OCI-LY1 (cell line): ENCODE results near the gene WHRN.

Experiments
- H2AFZ ChIP-seq: fragments of 200-600 bp; sonication (generic), shearing (Covaris generic); 2 replicates; pipeline ENCODE4 v1.6.0; 2014; ENCODE audit warnings: antibody characterized with exemption, mild to moderate bottlenecking, low read length
- H3F3A ChIP-seq: fragments of 200-600 bp; sonication (generic), shearing (Covaris generic); 2 replicates; pipeline ENCODE4 v1.6.0; 2014; ENCODE audit warnings: mild to moderate bottlenecking, antibody characterized with exemption, low read length, moderate library complexity; ENCODE audit not compliant: insufficient read depth
- H3K27ac ChIP-seq: fragments of 200-600 bp; sonication (generic); 2 replicates; pipeline ENCODE4 v1.5.1; 2014; ENCODE audit warnings: low read length, mixed run types, mild to moderate bottlenecking, low read depth; ENCODE audit not compliant: poor library complexity, severe bottlenecking
- H3K27me3 ChIP-seq: fragments of 200-600 bp; sonication (generic); 2 replicates; pipeline ENCODE4 v1.6.0; 2014; ENCODE audit warnings: antibody characterized with exemption, mild to moderate bottlenecking, low read length, moderate library complexity; ENCODE audit not compliant: insufficient read depth
- H3K36me3 ChIP-seq: fragments of 200-600 bp; sonication (generic); 2 replicates; pipeline ENCODE4 v1.6.1; 2014; ENCODE audit warnings: mild to moderate bottlenecking, antibody characterized with exemption, low read length, moderate library complexity, mixed read lengths; ENCODE audit not compliant: insufficient read depth
- H3K4me1 ChIP-seq: fragments of 200-600 bp; sonication (generic); 2 replicates; pipeline ENCODE4 v1.5.1; 2014; ENCODE audit warnings: mild to moderate bottlenecking, low read length, moderate library complexity; ENCODE audit not compliant: insufficient read depth, severe bottlenecking
- H3K4me2 ChIP-seq: fragments of 200-600 bp; sonication (generic), shearing (Covaris generic); 2 replicates; pipeline ENCODE4 v1.6.1; 2014; ENCODE audit warnings: low read length
- H3K4me3 ChIP-seq: fragments of 200-600 bp; sonication (generic); 2 replicates; pipeline ENCODE4 v1.5.1; 2014; ENCODE audit warnings: low read length, low read depth, mild to moderate bottlenecking, mixed read lengths; ENCODE audit not compliant: poor library complexity, severe bottlenecking
- H3K79me2 ChIP-seq: fragments of 200-600 bp; shearing (Covaris generic); 2 replicates; pipeline ENCODE4 v1.6.1; 2016; ENCODE audit warnings: mixed run types, low read length, mixed read lengths; ENCODE audit not compliant: insufficient read depth
- H3K9ac ChIP-seq: fragments of 200-600 bp; sonication (generic), shearing (Covaris generic); 2 replicates; pipeline ENCODE4 v1.6.1; 2014; ENCODE audit warnings: mild to moderate bottlenecking, low read length, mixed read lengths
- H3K9me2 ChIP-seq: fragments of 200-600 bp; sonication (generic), shearing (Covaris generic); 2 replicates; pipeline ENCODE4 v1.6.1; 2014; ENCODE audit warnings: low read depth, mild to moderate bottlenecking, low read length, mixed read lengths
- H3K9me3 ChIP-seq: fragments of 200-600 bp; shearing (Covaris generic); 2 replicates; pipeline ENCODE4 v1.6.1; 2014; ENCODE audit warnings: low read length, mixed read lengths
- H4K20me1 ChIP-seq: fragments of 200-600 bp; sonication (generic), shearing (Covaris generic); 2 replicates; pipeline ENCODE4 v1.6.0; 2016; ENCODE audit warnings: mild to moderate bottlenecking, low read length; ENCODE audit not compliant: insufficient read depth
- EZH2 ChIP-seq: fragments of 200-600 bp; sonication (generic), shearing (Covaris generic); IDR thresholded peaks from 2 replicates; pipeline ENCODE4 v1.8.0; 2017; ENCODE audit warnings: borderline replicate concordance, mixed run types, mild to moderate bottlenecking, antibody characterized with exemption, low read length, moderate library complexity, mixed read lengths
- TF ChIP-seq, protein P1 (sequence below): fragments of 200-600 bp; sonication (generic), shearing (Covaris generic); IDR thresholded peaks from 2 replicates; pipeline ENCODE4 v1.5.1; 2017; ENCODE audit warnings: mild to moderate bottlenecking, antibody characterized with exemption, low read length, moderate library complexity, mixed read lengths

Gene WHRN

DNA sequence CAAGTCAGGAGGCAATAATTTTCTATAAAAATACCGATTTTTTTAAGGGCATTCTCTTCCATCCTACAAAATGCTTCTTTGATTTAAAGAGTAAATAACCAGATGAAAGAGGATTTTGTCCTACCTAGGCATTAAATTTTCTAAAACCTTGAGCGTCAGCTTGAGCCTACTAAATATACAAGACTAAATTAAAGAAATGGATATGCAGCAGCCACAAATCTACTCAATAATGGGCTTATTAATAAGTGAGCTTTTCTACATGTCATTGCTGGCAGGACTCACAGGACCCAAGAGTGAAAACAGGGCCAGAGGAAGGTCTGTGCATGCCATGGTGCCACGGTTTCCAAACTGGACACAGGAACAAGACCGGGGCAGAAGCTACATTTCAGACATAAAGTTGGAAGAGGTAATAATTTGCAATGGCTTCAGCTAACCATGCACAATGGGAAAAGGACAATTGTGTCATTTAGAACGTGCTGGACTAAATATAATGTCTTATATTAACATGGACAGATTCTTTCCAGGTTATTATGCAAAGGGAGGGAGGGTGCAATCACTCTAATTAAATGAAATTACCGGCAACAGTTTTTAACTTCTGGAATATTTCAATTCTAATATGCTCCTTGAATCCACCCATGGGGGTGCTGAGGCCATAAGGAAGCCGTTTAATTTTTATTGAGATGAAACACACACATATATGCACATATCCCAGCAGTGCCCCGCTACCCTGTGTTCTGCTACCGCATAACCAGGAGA lies 5.2 kb downstream of the WHRN start:
- 0 out of 2 replicates have a peak, but pooled peaks cover 5% of the 10 kb centered on the region for H3K27me3 ChIP-seq
- H3K9me3 ChIP-seq = no peaks in the 10 kb centered on the region
- no peaks in the 10 kb centered on the region for H3K79me2 ChIP-seq
- H3K36me3 ChIP-seq = no peaks in the 10 kb centered on the region
- H3K4me3 ChIP-seq = no peak overlapping the region
- H3K27ac ChIP-seq = no peak overlapping the region
- H3F3A ChIP-seq = no peaks in the 10 kb centered on the region
- TF ChIP-seq, protein P1, sequence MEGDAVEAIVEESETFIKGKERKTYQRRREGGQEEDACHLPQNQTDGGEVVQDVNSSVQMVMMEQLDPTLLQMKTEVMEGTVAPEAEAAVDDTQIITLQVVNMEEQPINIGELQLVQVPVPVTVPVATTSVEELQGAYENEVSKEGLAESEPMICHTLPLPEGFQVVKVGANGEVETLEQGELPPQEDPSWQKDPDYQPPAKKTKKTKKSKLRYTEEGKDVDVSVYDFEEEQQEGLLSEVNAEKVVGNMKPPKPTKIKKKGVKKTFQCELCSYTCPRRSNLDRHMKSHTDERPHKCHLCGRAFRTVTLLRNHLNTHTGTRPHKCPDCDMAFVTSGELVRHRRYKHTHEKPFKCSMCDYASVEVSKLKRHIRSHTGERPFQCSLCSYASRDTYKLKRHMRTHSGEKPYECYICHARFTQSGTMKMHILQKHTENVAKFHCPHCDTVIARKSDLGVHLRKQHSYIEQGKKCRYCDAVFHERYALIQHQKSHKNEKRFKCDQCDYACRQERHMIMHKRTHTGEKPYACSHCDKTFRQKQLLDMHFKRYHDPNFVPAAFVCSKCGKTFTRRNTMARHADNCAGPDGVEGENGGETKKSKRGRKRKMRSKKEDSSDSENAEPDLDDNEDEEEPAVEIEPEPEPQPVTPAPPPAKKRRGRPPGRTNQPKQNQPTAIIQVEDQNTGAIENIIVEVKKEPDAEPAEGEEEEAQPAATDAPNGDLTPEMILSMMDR = no peak
- TF ChIP-seq EZH2 = no peak
- H3K9me2 ChIP-seq = no peaks in the 10 kb centered on the region
- peaks cover 29% of the 10 kb centered on the region for H3K4me1 ChIP-seq
- no peaks in the 10 kb centered on the region for H4K20me1 ChIP-seq
- H3K4me2 ChIP-seq = no peak overlapping the region
- no peak overlapping the region for H3K9ac ChIP-seq
- no peak overlapping the region for H2AFZ ChIP-seq

DNA sequence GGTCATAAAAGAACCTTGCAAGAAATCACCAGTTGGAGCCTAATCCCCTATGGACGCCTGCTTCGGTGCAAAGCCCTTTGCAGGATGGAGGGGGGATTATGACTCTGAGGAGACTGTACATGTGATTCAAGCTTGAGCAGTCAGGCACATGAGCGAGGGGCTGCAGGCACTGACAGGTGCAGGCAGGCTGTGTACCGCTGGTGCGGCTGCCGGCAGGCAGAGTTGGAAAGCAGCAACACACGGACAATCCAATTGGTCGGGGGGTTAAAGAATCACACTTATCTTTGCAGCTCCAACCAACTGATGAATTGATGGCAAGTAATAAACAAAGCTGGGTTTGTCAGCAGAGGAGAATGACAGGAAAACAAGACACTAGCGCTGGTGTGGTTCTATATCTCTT lies 5.7 kb downstream of the WHRN start:
- H3K9me2 ChIP-seq = no peaks in the 10 kb centered on the region
- no peaks in the 10 kb centered on the region for H3F3A ChIP-seq
- no peaks in the 10 kb centered on the region for H4K20me1 ChIP-seq
- H3K4me3 ChIP-seq = no peak overlapping the region
- H3K4me2 ChIP-seq = no peak overlapping the region
- no peak overlapping the region for H2AFZ ChIP-seq
- H3K27ac ChIP-seq = no peak overlapping the region
- no peaks in the 10 kb centered on the region for H3K36me3 ChIP-seq
- no peaks in the 10 kb centered on the region for H3K79me2 ChIP-seq
- peaks cover 23% of the 10 kb centered on the region for H3K4me1 ChIP-seq
- TF ChIP-seq, protein P1 = no peak
- no peak for TF ChIP-seq EZH2
- no peak overlapping the region for H3K9ac ChIP-seq
- no peaks in the 10 kb centered on the region for H3K9me3 ChIP-seq
- H3K27me3 ChIP-seq = 0 out of 2 replicates have a peak, but pooled peaks cover 5% of the 10 kb centered on the region

- no peak overlapping the region for H2AFZ ChIP-seq
- H3K4me3 ChIP-seq = no peak overlapping the region
- no peaks in the 10 kb centered on the region for H3K36me3 ChIP-seq
- H3K27me3 ChIP-seq = 0 out of 2 replicates have a peak, but pooled peaks cover 5% of the 10 kb centered on the region
- TF ChIP-seq EZH2 = no peak
- TF ChIP-seq, protein P1 = no peak
- H3F3A ChIP-seq = no peaks in the 10 kb centered on the region
- H4K20me1 ChIP-seq = no peaks in the 10 kb centered on the region
- H3K79me2 ChIP-seq = no peaks in the 10 kb centered on the region
- H3K4me2 ChIP-seq = no peak overlapping the region
- H3K9ac ChIP-seq = no peak overlapping the region
- H3K9me2 ChIP-seq = no peaks in the 10 kb centered on the region
- H3K9me3 ChIP-seq = no peaks in the 10 kb centered on the region
- no peak overlapping the region for H3K27ac ChIP-seq
- peaks cover 8% of the 10 kb centered on the region for H3K4me1 ChIP-seq
Observed at GRCh38 chr9:114497727-114498382, 7.4 kb downstream of the WHRN start.
